Bone marrow (tissue), 2 donors: ENCODE data around the gene FOXL2NB.
"Not testable (repeated sequence)": the region's sequence is repeated elsewhere in the genome, so short reads cannot be mapped to it uniquely, and the experiment has no call there.

ENCODE experiments used
- DNase-seq, 2 donors: peaks; one replicate each; lab custom pipeline; 2025; lab: John Stamatoyannopoulos, UW

The FOXL2NB gene

GRCh38 chr3:138946663-138947494, at the start of gene FOXL2NB, which contains the start of gene FOXL2:
FOXL2NB (plus strand) TSS chr3:138947217; CDS start chr3:138947365, 148 bp downstream.
FOXL2 (minus strand) TSS chr3:138947137; CDS start chr3:138946722, 415 bp downstream.
- peak in 1 of 2 donors; percentile 48 for DNase-seq

GRCh38 chr3:138898301-138898700, 48.7 kb upstream of the FOXL2NB start:
- no peak for DNase-seq

DNA sequence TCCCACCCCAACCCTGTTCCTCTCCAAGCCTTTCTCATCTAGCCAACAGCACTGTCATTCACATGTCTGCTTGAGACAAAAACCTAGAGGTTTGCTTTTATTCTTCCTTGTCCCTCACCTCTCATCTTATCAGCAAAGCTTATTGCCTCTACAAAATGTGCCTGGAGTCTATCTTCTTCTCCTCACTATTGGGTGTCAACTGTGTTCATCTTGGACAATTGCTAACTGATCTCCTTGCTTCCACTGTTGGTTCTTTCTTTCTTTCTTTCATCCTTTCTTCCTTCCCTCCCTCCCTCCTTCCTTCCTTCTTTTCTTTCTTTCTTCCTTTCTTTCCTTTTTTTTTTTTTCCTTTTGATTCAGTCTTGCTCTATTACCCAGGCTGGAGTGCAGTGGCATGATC, 48.3 kb upstream of the FOXL2NB start:
- no peak for DNase-seq

DNA sequence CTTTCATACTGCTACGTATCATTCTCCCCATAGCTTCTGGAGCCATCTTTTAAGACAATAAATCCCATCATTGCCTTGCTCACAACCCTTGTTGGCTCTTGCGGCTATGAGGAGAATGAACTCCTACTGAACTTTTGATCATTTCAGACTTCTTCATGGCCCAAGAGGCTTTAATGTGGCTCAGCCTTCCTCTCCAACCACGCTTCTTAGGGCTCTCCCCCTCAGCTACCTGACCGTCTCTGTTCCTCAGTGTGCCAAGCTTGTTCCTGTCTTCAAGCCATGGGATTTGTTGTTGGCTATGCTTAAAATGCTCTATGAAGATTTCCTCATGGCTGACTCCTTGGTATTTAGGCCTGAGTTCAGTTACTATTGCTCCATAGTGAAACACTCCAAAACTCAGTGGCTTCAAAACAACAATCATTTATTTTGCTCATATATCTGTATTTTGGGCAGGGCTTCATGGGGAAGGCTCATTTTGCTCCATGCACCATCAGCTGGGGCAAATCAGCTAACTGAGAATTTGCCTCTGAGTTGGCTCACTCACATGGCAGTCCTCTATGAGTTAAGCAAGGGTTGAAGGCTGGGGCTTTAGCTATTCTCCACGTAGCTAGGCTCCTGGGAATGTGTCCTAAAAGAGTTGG, 47.5 kb upstream of the FOXL2NB start:
- no peak for DNase-seq

- no peak for DNase-seq
Measured at GRCh38 chr3:138901567-138901966, 45.5 kb upstream of the FOXL2NB start.

GRCh38 chr3:138902171-138902570, 44.8 kb upstream of the FOXL2NB start:
- DNase-seq: no peak

DNA sequence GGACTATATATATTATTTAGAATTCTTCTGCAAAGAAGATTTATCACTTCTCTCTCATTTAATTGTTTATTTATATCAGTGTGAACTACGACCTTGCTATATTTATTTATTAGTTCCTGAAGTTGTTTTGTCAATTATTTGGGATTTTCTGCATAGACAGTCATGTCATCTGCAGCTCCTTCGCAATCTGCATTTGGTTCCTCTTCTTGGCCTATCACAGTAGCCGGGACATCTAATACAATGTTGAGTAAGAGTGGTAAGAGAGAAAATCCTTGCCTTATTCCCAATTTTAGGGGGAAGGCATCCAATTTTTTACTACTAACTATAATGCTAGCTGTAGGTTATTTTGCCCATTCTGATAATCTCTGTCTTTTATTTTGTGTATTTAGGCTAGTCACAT, 39.5 kb upstream of the FOXL2NB start:
- DNase-seq: no peak

DNA sequence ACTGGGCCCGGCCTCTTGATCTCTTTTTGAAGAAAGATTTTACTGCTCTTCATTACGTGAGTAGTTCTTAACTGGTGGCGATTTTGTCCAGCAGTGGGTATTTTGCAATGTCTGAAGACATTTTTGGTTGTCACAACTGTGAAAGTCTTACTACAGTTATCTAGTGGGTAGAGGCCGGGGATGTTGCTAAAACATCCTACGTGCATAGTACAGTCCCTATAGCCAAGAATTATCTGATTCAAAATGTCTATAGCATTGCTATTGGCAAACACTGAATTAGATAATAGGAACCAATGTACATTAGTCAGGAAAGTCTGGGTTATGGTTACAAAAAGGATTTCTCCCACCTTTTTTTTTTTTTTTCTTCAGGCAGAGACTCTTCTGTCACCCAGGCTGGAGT, 38.2 kb upstream of the FOXL2NB start:
- no peak for DNase-seq

DNA sequence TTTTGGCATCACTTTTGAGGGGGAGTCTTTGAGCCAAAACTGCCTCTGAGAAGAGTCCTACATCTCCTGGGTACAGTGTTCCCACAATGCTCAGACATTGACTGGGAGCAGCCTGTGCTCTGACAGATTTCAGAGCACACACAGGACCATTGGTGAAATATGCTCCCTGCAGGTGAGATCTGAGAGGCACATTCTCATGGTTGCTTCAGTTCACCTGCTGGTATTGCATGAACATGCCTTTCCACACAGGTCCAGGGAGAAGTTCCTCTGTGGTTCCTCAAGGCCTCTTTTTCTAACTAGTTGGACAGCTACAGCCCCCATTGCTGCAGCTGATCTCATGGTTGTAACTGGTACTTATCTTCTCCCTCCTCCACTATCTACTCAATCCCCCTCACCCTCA, 37.1 kb upstream of the FOXL2NB start:
- DNase-seq: no peak

DNA sequence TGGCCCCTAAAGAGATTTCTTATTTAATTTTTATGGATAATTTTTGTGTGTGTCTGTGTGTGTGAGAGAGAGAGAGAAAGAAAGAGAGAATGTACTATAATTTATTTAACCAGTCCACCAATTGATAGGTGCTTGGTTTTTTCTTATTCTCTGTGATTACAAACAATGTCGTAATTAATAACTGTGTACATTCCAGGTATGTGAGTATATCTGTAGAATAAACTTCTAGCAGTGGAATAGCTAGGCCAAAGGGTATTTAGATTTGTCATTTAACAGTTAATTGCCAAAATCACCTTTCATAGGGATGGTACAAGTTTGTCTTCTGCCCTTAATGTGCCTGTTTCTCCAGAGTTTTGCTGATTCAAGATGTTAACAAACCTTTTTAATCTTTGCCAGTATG, 35.4 kb upstream of the FOXL2NB start:
- no peak for DNase-seq

GRCh38 chr3:138912237-138912636, 34.8 kb upstream of the FOXL2NB start:
- no peak for DNase-seq

DNA sequence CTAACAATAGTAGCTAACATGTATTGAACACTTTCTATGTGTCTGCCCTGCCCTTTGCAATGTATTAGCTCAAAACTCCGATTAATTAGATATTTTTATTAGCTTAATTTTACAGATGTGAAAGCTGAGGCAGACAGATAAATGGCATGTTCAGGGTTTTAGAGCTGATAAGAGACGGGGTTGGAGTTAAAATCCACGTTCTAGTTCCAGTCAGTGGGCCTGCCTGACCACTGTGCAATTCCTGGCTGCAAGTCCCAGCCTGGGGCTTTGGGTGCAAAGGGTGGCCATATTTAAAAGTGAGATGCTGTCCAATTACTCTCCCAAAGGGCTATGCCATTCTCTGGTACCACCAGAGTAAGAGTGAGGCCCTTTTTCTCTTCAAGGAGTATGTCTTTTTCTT, 33.3 kb upstream of the FOXL2NB start:
- no peak for DNase-seq

DNA sequence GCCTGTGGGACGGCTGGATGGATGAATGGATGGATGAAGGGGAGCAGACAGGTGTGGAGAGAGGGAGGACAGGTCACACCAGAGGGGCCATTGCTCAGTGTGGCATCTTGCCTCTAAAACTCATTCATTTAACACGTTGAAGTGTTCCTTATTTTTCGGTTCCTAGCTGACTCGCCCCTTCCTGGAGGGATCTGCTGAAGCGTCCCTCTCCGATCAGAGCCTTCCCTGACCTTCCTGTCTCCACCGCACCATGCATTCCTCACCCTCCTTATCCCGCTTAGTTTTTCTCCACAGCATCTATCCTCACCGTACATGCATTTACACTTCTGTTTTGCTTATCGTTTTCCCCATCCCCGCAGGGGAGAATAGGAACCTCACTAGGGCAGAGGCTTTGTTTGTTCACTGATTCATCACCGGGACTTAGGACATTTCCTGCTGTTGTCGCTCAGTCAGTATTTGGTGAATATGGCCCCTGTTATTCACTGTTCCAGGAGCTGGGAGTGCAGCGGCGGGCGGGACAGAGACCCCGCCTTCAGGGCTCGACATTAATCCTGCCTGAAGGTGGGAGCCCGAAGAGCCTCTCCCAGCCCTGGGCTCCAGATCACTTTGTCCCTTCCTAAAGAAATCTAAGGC, 32.0 kb upstream of the FOXL2NB start:
- DNase-seq: no peak

GRCh38 chr3:138915503-138916498, 31.2 kb upstream of the FOXL2NB start:
- DNase-seq: peak; percentile 87 to 97

GRCh38 chr3:138916824-138917223, 30.2 kb upstream of the FOXL2NB start:
- no peak for DNase-seq

DNA sequence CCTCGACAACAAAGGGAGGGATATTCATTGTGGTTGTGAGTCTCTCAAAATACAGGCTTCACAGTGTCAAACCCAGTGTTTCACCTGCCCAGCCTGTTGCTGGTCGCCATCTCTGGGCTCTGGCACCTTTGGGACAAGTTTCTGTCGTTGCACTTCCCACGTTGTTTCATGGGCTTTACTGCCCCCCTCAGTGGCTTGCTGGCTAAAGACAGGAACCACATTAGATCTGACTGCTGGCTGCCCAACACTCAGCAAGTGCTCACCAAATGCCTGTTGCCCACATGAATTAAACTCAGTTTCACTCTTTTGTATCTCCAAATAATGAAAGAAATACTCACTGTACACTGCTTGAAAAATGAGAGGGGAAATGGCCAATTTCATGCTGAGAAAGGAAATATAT, 27.7 kb upstream of the FOXL2NB start:
- DNase-seq: no peak

GRCh38 chr3:138921316-138922292, 25.4 kb upstream of the FOXL2NB start:
- no peak for DNase-seq

DNA sequence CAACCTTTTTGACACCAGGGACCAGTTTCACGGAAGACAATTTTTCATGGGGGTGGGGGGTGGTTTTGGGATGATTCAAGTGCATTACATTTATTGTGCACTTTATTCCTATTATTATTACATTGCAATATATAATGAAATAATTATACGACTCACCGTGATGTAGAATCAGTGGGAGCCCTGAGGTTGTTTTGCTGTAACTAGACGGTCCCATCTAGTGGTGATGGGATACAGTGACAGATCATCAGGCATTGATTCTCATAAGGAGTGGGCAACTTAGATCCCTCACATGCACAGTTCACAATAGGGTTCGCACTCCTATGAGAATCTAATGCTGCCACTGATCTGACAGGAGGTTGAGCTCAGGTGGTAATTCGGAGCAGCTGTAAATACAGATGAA, 24.6 kb upstream of the FOXL2NB start:
- DNase-seq: not testable (repeated sequence)

GRCh38 chr3:138923531-138923994, 23.5 kb upstream of the FOXL2NB start:
- DNase-seq: peak; percentile 67 to 70

GRCh38 chr3:138928727-138929372, 18.2 kb upstream of the FOXL2NB start:
- DNase-seq: no peak
